ENCODE data around the gene STK24.

GRCh38 chr13:98443800-98444325 is 133.0 kb downstream of the STK24 start:
- TF ChIP-seq NPAS2 (CRISPR knock-in tag; IDR thresholded peaks at IDR 0.05; ENCODE audit: borderline replicate concordance) (no peak), CTCF (IDR thresholded peaks at IDR 0.05) (no peak), RAD21 (conservative IDR thresholded peaks at IDR 0.05 in 1 of 2, IDR thresholded peaks at IDR 0.05 in 1 of 2) (no peak), MAX (IDR thresholded peaks at IDR 0.05) (no peak), GATA3 (IDR thresholded peaks at IDR 0.05; ENCODE audit: borderline replicate concordance) (no peak), ZSCAN20 (CRISPR knock-in tag; IDR thresholded peaks at IDR 0.05) (no peak), POLR2A (IDR thresholded peaks at IDR 0.05; ENCODE audit: low read length) (no peak), KDM5A (IDR thresholded peaks at IDR 0.05) (no peak)

Measured in A549 (cell line).